Mesodermal cell (in vitro differentiated cells): Measurements from ENCODE around the gene LARP4B.

Experiments
- H3K27ac ChIP-seq: 2 replicates; pipeline ENCODE4 v1.7.0; 2013; ENCODE audit warnings: mild to moderate bottlenecking, low read depth, low read length, moderate library complexity; ENCODE audit not compliant: severe bottlenecking
- H3K36me3 ChIP-seq: 2 replicates; pipeline ENCODE4 v1.7.1; 2013; ENCODE audit warnings: mild to moderate bottlenecking, low read length, moderate library complexity; ENCODE audit not compliant: control insufficient read depth, insufficient read depth
- H3K4me1 ChIP-seq: one replicate; pipeline ENCODE4 v1.7.1; 2013; ENCODE audit warnings: mild to moderate bottlenecking, low read length; ENCODE audit not compliant: insufficient read depth, control insufficient read depth, poor library complexity, severe bottlenecking
- H3K4me3 ChIP-seq: 2 replicates; pipeline ENCODE4 v1.7.0; 2013; ENCODE audit warnings: low read length, control low read depth, mild to moderate bottlenecking; ENCODE audit not compliant: insufficient read depth, poor library complexity, severe bottlenecking; ENCODE audit errors: extremely low read depth
- H3K9me3 ChIP-seq: 2 replicates; pipeline ENCODE4 v1.7.1; 2013; ENCODE audit warnings: mild to moderate bottlenecking, low read length, moderate library complexity; ENCODE audit not compliant: control insufficient read depth
- WGBS, 2 experiments: methylation state at CpG; one replicate each; pipeline ENCODE4 v1.1.5; 2013; ENCODE audit warnings: missing lambda C conversion rate in 2 of 2; ENCODE audit not compliant: insufficient coverage in 2 of 2; 5-methylcytosine and 5-hydroxymethylcytosine counted together

The LARP4B gene

DNA sequence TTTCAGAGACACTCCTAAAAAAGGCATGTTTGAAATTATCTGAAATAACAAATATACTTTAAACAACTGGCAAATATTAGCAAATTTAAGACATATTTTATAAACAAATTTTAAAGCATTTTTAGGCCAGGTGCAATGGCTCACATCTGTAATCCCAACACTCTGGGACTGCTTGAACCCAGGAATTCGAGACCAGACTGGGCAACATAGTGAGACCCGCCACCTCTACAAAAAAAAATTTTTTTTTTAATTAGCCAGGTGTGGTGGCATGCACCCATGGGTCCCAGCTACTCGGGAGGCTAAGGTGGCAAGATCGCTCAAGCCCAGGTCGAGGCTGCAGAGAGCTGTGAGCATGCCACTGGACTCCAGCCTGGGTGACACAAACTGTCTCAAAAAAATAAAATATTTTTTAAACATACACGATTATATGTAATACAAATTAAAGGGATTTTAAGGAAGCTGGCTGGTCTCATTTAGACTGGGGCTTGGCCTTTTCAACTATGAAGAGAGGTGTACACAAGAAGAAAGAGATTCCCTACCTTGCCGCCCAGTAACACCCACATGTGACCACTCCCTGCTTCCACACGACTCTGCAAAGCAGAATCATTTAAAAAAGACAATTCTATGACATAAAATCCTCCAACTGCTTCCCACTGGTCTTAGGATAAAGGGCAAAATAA is 7.5 kb downstream of the LARP4B start:
- Histone ChIP-seq H3K4me3 (no peak overlapping the region), H3K36me3 (peaks cover 85% of the 10 kb centered on the region), H3K27ac (no peak overlapping the region), H3K4me1 (peaks cover 16% of the 10 kb centered on the region), H3K9me3 (no peaks in the 10 kb centered on the region)
- WGBS, 2 experiments, result 86 to 100% methylated on average over 2 to 4 of the region's 8 CpGs

DNA sequence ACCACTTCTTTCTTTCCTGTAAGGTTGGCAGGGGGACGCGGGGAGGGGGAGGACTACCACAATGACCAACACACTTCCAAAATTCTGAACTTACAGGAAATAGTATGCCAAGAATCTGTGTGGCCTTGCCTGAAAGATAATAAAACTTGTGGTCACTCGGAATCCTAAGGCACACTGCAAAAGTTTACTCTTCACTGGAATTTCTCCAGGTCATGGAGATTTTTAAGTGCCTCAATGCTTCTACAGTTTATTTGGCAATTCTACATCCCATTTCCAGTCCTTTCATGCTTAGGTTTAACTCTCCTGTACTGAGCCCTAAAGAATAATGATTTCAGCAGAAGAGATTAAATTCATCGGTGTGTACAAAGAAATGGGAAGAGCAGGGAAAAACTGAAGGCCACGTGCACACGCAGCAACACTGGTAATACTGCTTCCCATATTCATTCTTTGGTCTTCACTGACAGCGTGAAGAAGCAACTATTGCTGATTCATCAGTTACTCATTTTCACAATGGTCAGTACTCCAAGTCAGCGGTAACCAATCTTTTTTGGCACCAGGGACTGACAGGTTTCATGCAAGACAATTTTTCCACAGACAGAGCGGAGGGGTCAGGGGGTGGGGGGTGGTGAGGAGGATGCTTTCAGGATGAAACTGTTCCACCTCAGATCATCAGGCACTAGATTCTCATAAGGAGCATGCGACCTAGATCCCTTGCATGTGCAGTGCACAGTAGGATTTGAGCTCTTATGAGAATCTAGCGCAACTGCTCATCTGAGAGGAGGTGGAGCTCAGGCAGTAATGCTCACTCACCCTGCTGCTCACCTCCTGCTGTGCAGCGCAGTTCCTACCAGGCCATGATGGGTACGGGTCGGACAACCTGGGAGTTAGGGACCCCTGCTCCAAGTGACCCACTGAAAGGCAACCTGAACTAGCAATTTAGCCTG is 9.8 kb downstream of the LARP4B start:
- H3K27ac ChIP-seq, result peak overlapping the region; percentile 53
- H3K9me3 ChIP-seq, result no peaks in the 10 kb centered on the region
- H3K4me3 ChIP-seq, result no peak overlapping the region
- peaks cover 7% of the 10 kb centered on the region for H3K4me1 ChIP-seq
- WGBS, 2 experiments, result 98 to 99% methylated on average over 11 to 14 of the region's 14 CpGs
- peaks cover 89% of the 10 kb centered on the region for H3K36me3 ChIP-seq

DNA sequence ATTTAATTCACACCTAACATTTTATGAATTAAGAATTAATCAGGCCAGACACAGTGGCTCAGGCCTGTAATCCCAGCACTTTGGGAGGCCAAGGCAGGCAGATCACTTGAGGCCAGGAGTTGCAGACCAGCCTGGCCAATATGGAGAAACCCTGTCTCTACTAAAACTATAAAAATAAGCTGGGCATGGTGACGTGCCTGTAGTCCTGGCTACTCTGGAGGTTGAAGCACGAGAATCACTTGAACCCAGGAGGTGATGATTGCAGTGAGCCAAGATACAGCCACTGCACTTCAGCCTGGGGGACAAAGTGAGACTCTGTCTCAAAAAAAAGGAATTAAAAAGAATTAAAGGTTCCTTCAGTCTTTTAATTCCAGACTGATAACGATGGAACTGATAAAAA is 11.1 kb downstream of the LARP4B start:
- Histone ChIP-seq H3K36me3 (peaks cover 85% of the 10 kb centered on the region), H3K27ac (no peak overlapping the region), H3K4me1 (peaks cover 7% of the 10 kb centered on the region), H3K9me3 (no peaks in the 10 kb centered on the region), H3K4me3 (no peak overlapping the region)
- WGBS, 2 experiments, result 100% methylated on average over 2 of the region's 3 CpGs

DNA sequence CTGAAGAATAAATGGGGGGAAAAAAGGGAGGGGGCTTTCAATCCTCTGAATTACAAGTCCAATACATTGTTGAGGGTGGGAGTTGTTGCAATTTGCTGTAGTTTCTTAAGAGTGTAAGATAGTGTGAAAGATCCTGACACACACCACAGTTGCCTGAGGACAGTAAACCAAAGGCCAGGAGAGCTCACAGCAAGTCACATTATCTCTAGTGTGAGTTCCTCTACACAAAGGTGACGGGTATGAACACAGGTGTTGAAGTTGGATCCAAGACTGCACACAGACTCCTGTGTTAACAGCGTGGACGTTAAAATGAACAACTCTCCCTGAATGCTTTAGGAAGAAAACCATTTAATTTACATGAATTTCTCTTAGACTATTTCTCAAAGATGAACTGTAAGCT is 12.0 kb downstream of the LARP4B start:
- no peak overlapping the region for H3K4me3 ChIP-seq
- peaks cover 7% of the 10 kb centered on the region for H3K4me1 ChIP-seq
- WGBS, 2 experiments, result 86 to 90% methylated on average over 1 to 3 of the region's 3 CpGs
- H3K36me3 ChIP-seq, result peaks cover 76% of the 10 kb centered on the region
- no peak overlapping the region for H3K27ac ChIP-seq
- no peaks in the 10 kb centered on the region for H3K9me3 ChIP-seq

DNA sequence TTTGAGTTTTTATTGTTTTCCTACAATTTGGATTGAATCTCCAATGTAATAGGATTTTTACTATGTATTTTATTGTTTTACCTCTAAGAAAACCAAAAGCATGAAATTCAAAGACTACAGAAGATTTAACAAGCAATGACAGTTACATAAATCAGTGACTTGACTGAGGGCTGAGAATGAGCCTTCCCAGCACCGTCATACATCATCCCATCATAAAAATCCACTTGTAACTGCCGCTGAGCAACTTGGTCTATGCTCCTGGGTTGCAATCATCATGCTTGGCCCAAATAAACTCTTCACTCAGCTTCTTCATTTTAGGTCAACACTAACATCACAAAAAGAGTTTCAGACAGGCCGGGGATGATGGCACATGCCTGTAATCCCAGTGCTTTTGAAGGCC is 13.5 kb downstream of the LARP4B start:
- no peak overlapping the region for H3K4me3 ChIP-seq
- H3K36me3 ChIP-seq, result peaks cover 70% of the 10 kb centered on the region
- peaks cover 7% of the 10 kb centered on the region for H3K4me1 ChIP-seq
- no peaks in the 10 kb centered on the region for H3K9me3 ChIP-seq
- H3K27ac ChIP-seq, result no peak overlapping the region
- 93 to 100% methylated on average over 3 of the region's 3 CpGs for WGBS, 2 experiments

DNA sequence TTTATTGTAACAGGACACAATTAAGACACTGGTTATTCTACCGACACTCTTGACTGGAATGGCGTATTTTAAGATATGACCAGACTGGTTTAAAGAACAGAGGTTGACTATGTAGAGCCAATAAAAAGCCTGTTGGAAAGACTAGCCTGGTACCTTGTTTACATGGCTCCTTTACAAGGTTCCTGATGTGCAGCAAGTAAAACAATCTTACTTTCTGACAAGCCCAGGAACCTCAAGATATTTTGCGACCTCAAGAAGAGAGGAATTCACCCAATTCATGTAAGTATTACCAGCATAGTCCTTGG is 14.1 kb downstream of the LARP4B start:
- peaks cover 71% of the 10 kb centered on the region for H3K36me3 ChIP-seq
- no peak overlapping the region for H3K27ac ChIP-seq
- H3K4me3 ChIP-seq, result no peak overlapping the region
- H3K4me1 ChIP-seq, result peaks cover 7% of the 10 kb centered on the region
- WGBS, 2 experiments, result 93 to 97% methylated on average over 3 of the region's 3 CpGs
- no peaks in the 10 kb centered on the region for H3K9me3 ChIP-seq

DNA sequence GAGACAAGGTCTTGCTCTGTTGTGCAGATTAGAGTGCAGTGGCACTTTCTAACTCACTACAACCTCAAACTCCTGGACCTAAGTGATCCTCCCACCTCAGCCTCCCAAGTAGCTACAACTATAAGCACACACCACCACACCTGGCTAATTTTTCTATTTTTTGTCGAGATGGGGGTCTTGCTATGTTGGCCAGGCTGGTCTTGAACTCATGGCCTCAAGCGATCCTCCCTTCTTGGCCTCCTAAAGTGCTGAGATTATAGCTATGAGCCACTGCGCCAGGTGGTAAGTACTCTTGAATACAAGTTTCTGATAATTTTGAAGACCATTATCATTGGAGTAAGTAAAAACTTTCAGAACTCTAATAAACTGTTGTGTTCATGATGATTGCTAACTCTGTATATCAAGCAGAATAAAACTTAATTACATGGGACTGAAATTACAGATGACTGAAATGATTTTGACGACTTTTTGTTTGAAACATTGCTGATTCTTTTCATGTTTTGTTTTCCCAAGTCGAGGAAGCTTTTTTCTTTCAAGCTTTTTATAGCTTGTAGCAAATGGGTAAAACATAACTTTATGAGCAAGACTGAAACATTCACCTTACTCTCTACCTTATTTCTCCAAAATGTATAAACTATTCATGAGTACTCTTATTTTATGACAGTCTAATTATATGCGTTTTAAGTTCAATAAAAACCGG is 14.6 kb downstream of the LARP4B start:
- 94 to 100% methylated on average over 3 of the region's 7 CpGs for WGBS, 2 experiments
- Histone ChIP-seq H3K27ac (no peak overlapping the region), H3K36me3 (peaks cover 70% of the 10 kb centered on the region), H3K9me3 (no peaks in the 10 kb centered on the region), H3K4me1 (peaks cover 3% of the 10 kb centered on the region), H3K4me3 (no peak overlapping the region)

DNA sequence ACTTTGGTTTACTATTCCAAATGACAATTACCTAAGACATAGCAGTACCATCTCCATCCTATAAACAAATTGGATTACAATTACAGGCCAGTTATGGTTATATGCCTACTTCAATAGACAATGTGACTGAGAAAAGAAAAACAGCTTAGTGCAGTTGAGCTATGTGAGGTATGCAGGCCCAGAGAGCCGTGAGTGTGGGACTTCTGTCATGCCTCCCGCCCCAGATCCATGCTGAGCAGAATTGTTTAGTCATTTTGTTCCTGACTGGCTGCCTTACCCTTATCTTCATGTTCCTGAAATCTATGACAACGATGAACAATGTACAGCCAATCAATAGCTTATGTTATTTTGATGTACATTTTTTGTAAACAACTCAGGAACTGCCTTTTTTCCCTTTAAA is 21.7 kb downstream of the LARP4B start:
- WGBS, 2 experiments, result 53 to 79% methylated on average over 2 of the region's 3 CpGs
- Histone ChIP-seq H3K4me1 (peaks cover 11% of the 10 kb centered on the region), H3K9me3 (no peaks in the 10 kb centered on the region), H3K4me3 (no peak overlapping the region), H3K36me3 (peaks cover 61% of the 10 kb centered on the region), H3K27ac (peak overlapping the region; percentile 68)

DNA sequence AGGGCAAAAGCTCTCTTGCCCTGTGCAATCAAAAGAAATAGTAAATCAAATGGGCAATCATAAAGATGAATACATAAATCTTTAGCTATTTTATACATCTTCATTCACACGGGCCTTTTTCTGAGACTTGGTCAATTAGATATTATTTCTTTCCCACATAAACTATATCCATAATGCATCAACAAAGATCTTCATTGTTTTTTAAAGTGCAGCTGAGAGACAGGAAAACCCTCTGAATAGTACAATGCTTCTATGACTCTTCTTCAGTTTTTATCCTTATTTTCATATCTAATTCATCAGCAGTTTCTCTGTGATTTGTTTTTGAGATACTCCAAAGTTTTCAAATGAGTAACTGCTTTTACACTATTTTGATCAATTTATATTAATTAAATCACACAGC is 25.5 kb downstream of the LARP4B start:
- peaks cover 67% of the 10 kb centered on the region for H3K36me3 ChIP-seq
- no peaks in the 10 kb centered on the region for H3K9me3 ChIP-seq
- H3K27ac ChIP-seq, result no peak overlapping the region
- no peak overlapping the region for H3K4me3 ChIP-seq
- WGBS, 2 experiments, result 80 to 83% methylated on average over 1 of the region's 1 CpG
- peaks cover 11% of the 10 kb centered on the region for H3K4me1 ChIP-seq

DNA sequence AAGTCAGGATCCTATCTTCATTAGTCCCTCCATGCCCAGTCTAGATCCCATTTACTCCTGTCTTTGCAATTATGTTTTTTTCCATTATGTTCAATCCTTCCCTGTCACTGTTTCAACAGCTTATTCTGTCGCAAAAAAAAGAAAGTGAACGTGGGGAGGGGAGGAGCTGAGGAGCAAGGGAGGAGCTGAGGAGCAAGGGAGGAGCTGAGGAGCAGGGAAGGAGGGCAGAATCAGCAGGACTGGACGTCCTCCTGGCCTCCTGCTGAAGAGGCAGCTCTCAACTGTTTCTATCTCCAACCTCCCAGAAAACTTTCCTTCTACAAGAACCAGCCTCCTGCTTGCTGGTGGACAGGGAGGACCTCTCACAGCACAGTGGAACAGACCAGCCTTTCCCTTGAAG is 26.0 kb downstream of the LARP4B start:
- Histone ChIP-seq H3K36me3 (peaks cover 63% of the 10 kb centered on the region), H3K4me3 (no peak overlapping the region), H3K9me3 (no peaks in the 10 kb centered on the region), H3K27ac (no peak overlapping the region), H3K4me1 (peaks cover 6% of the 10 kb centered on the region)
- 88% methylated on average over 1 of the region's 3 CpGs; no CpG with 5 or more reads in 1 of the 2 experiments for WGBS, 2 experiments
